Naive thymus-derived CD8-positive, alpha-beta T cell (primary cell): ENCODE results near the gene PAXIP1. TPM values are rescaled to one million over a fixed set of nuclear protein-coding genes. Genes with fewer than 3 reads are reported as not detected.
"Not testable (repeated sequence)": the region's sequence is repeated elsewhere in the genome, so short reads cannot be mapped to it uniquely, and the experiment has no call there.

Source experiments
- ATAC-seq, 2 donors: fragments of 150-1000 bp; cut with Tn5 transposase in 1 of 2; sonication (Bioruptor Pico), chemical (Tn5 transposase) in 1 of 2; 1 replicate in 1 of 2; 2 replicates in 1 of 2; pipeline ENCODE4 v1.10.0; 2021; ENCODE audit warnings: mild to moderate bottlenecking in 2 of 2, moderate library complexity in 2 of 2
- POLR2A ChIA-PET: fragments of 350-600 bp; sonication (Branson Sonifier 250); formaldehyde crosslinking; loops from one replicate; lab custom pipeline; 2021; ENCODE audit warnings: antibody characterized with exemption; lab: Charles Lee
- DNase-seq, 10 donors: peaks; one replicate each; pipeline versions ENCODE4 v3.0.0 to v3.0.0-alpha.2; 2020 to 2022
- H3K27ac Mint-ChIP-seq, 10 donors: one replicate each; pipeline ENCODE4 v1.8.0; 2020 to 2022; ENCODE audit warnings: mild to moderate bottlenecking in 10 of 10, mixed read lengths in 10 of 10, moderate library complexity in 4 of 10, inconsistent platforms in 1 of 10
- H3K27me3 Mint-ChIP-seq, 5 donors: one replicate each; pipeline ENCODE4 v1.8.0; 2021 to 2022; ENCODE audit warnings: mixed read lengths in 5 of 5
- H3K36me3 Mint-ChIP-seq, 3 donors: one replicate each; pipeline ENCODE4 v1.8.0; 2020 to 2022; ENCODE audit warnings: mixed read lengths in 3 of 3, mild to moderate bottlenecking in 2 of 3, inconsistent platforms in 1 of 3
- H3K4me1 Mint-ChIP-seq, 4 donors: one replicate each; pipeline ENCODE4 v1.8.0; 2021 to 2022; ENCODE audit warnings: mixed read lengths in 4 of 4
- H3K4me3 Mint-ChIP-seq, 10 donors: one replicate each; pipeline ENCODE4 v1.8.0; 2020 to 2022; ENCODE audit warnings: mild to moderate bottlenecking in 10 of 10, mixed read lengths in 10 of 10, moderate library complexity in 6 of 10, inconsistent platforms in 1 of 10
- H3K9me3 Mint-ChIP-seq, 9 donors: one replicate each; pipeline ENCODE4 v1.8.0; 2020 to 2022; ENCODE audit warnings: mixed read lengths in 9 of 9, mild to moderate bottlenecking in 3 of 9, inconsistent platforms in 1 of 9, moderate library complexity in 1 of 9
- polyA plus RNA-seq, 3 donors: library from polyadenylated mRNA; unstranded; fragments of 300-500 nt; fragmentation: Illumina TruSeq; gene quantifications; one replicate each; pipeline ENCODE4 v1.2.3, GENCODE V29; 2021
- total RNA-seq, 8 experiments: library from RNA in 2 of 8; stranded (reverse) in 2 of 8; gene quantifications; one replicate each; pipeline ENCODE4 v1.2.3 and lab custom pipeline; 2021 to 2026

The PAXIP1 gene
- total and polyA plus RNA-seq, 5 experiments from 2014 or later, result 0.62 to 13.9 (median 2.3) TPM

GRCh38 chr7:154965014-154965413, 37.9 kb downstream of the PAXIP1 start:
- H3K27ac Mint-ChIP-seq, result no peak overlapping the region
- POLR2A ChIA-PET, result no interaction called here
- DNase-seq (no peak), ATAC-seq (no peak)
- peaks cover 0 to 77% (median 25%) of the 10 kb centered on the region in 3 donors for H3K36me3 Mint-ChIP-seq
- H3K4me1 Mint-ChIP-seq, result peaks cover 3 to 11% (median 7%) of the 10 kb centered on the region in 4 donors
- H3K4me3 Mint-ChIP-seq, result no peak overlapping the region
- H3K27me3 Mint-ChIP-seq, result no peaks in the 10 kb centered on the region
- H3K9me3 Mint-ChIP-seq, result no peaks in the 10 kb centered on the region

- Mint-ChIP-seq H3K36me3 (peaks cover 0 to 83% (median 12%) of the 10 kb centered on the region in 3 donors), H3K9me3 (no peaks in the 10 kb centered on the region), H3K27ac (peak overlapping the region in 2 of 10 donors; percentile 34 to 51), H3K4me1 (no peaks in the 10 kb centered on the region), H3K4me3 (no peak overlapping the region), H3K27me3 (no peaks in the 10 kb centered on the region)
- DNase-seq, result no peak
- no peak for ATAC-seq
- POLR2A ChIA-PET, result no interaction called here
These were observed 42.7 kb downstream of the PAXIP1 start for GRCh38 chr7:154960063-154960790.

- peak overlapping the region in 1 of 10 donors; percentile 57 for H3K27ac Mint-ChIP-seq
- H3K4me3 Mint-ChIP-seq, result no peak overlapping the region
- no peaks in the 10 kb centered on the region for H3K9me3 Mint-ChIP-seq
- ATAC-seq (no peak), DNase-seq (no peak)
- POLR2A ChIA-PET, result no interaction called here
- H3K36me3 Mint-ChIP-seq, result peaks cover 0 to 77% (median 4%) of the 10 kb centered on the region in 3 donors
- peaks cover 0 to 4% (median 0%) of the 10 kb centered on the region in 4 donors for H3K4me1 Mint-ChIP-seq
- no peaks in the 10 kb centered on the region for H3K27me3 Mint-ChIP-seq
These were observed 46.5 kb downstream of the PAXIP1 start for GRCh38 chr7:154956427-154956826.

GRCh38 chr7:154953006-154953684, 49.8 kb downstream of the PAXIP1 start:
- no peaks in the 10 kb centered on the region for H3K27me3 Mint-ChIP-seq
- H3K27ac Mint-ChIP-seq, result peak overlapping the region in 1 of 10 donors; percentile 6
- DNase-seq (peak; percentile 36 to 81 (median 62)), ATAC-seq (peak; percentile 59 to 63)
- peaks cover 0 to 77% (median 9%) of the 10 kb centered on the region in 3 donors for H3K36me3 Mint-ChIP-seq
- H3K9me3 Mint-ChIP-seq, result no peaks in the 10 kb centered on the region
- H3K4me1 Mint-ChIP-seq, result peaks cover 0 to 4% (median 0%) of the 10 kb centered on the region in 4 donors
- POLR2A ChIA-PET, result interaction anchor here (1.0 kb wide), 1 partner anchor 25 kb away, joined by 3 read pairs; no protein-coding TSS in a partner anchor
- no peak overlapping the region for H3K4me3 Mint-ChIP-seq

GRCh38 chr7:154950960-154951359, 52.0 kb downstream of the PAXIP1 start:
- Mint-ChIP-seq H3K4me3 (no peak overlapping the region), H3K27ac (peak overlapping the region in 1 of 10 donors; percentile 35), H3K9me3 (no peaks in the 10 kb centered on the region), H3K4me1 (peaks cover 0 to 4% (median 0%) of the 10 kb centered on the region in 4 donors), H3K36me3 (peaks cover 0 to 79% (median 10%) of the 10 kb centered on the region in 3 donors), H3K27me3 (no peaks in the 10 kb centered on the region)
- POLR2A ChIA-PET, result no interaction called here
- ATAC-seq (no peak), DNase-seq (no peak)

GRCh38 chr7:154947604-154948003, 55.3 kb downstream of the PAXIP1 start:
- DNase-seq (no peak), ATAC-seq (no peak)
- peaks cover 0 to 87% (median 13%) of the 10 kb centered on the region in 3 donors for H3K36me3 Mint-ChIP-seq
- no peaks in the 10 kb centered on the region for H3K4me1 Mint-ChIP-seq
- no peak overlapping the region for H3K27ac Mint-ChIP-seq
- H3K9me3 Mint-ChIP-seq, result no peaks in the 10 kb centered on the region
- no peak overlapping the region for H3K4me3 Mint-ChIP-seq
- POLR2A ChIA-PET, result no interaction called here
- H3K27me3 Mint-ChIP-seq, result no peaks in the 10 kb centered on the region

- no peak for DNase-seq
- Mint-ChIP-seq H3K9me3 (no peaks in the 10 kb centered on the region), H3K36me3 (peaks cover 0 to 82% (median 13%) of the 10 kb centered on the region in 3 donors), H3K27ac (peak overlapping the region in 1 of 10 donors; percentile 36), H3K4me1 (peaks cover 0 to 3% (median 0%) of the 10 kb centered on the region in 4 donors), H3K4me3 (no peak overlapping the region), H3K27me3 (no peaks in the 10 kb centered on the region)
- ATAC-seq, result no peak
- POLR2A ChIA-PET, result no interaction called here
These were observed 56.8 kb downstream of the PAXIP1 start for GRCh38 chr7:154946166-154946565.

GRCh38 chr7:154943906-154944305, 59.0 kb downstream of the PAXIP1 start:
- Mint-ChIP-seq H3K36me3 (peaks cover 0 to 68% (median 9%) of the 10 kb centered on the region in 3 donors), H3K4me3 (no peak overlapping the region), H3K27me3 (no peaks in the 10 kb centered on the region), H3K4me1 (peaks cover 2 to 7% (median 4%) of the 10 kb centered on the region in 4 donors), H3K27ac (peak overlapping the region in 2 of 10 donors; percentile 31 to 56), H3K9me3 (no peaks in the 10 kb centered on the region)
- POLR2A ChIA-PET, result no interaction called here
- DNase-seq (no peak), ATAC-seq (no peak)

- Mint-ChIP-seq H3K36me3 (peaks cover 0 to 61% (median 6%) of the 10 kb centered on the region in 3 donors), H3K4me1 (peaks cover 5 to 13% (median 10%) of the 10 kb centered on the region in 4 donors), H3K4me3 (no peak overlapping the region), H3K27me3 (no peaks in the 10 kb centered on the region), H3K9me3 (no peaks in the 10 kb centered on the region), H3K27ac (no peak overlapping the region)
- POLR2A ChIA-PET, result no interaction called here
- DNase-seq, result no peak
- ATAC-seq, result no peak
These were observed 60.2 kb downstream of the PAXIP1 start for GRCh38 chr7:154942691-154943090.

GRCh38 chr7:154937837-154938236, 65.1 kb downstream of the PAXIP1 start:
- ATAC-seq (no peak), DNase-seq (no peak)
- peaks cover 0 to 23% (median 11%) of the 10 kb centered on the region in 9 donors for H3K9me3 Mint-ChIP-seq
- peaks cover 13 to 27% (median 20%) of the 10 kb centered on the region in 4 donors for H3K4me1 Mint-ChIP-seq
- peaks cover 24 to 39% (median 36%) of the 10 kb centered on the region in 3 donors for H3K36me3 Mint-ChIP-seq
- H3K27ac Mint-ChIP-seq, result no peak overlapping the region
- H3K27me3 Mint-ChIP-seq, result no peaks in the 10 kb centered on the region
- H3K4me3 Mint-ChIP-seq, result no peak overlapping the region
- POLR2A ChIA-PET, result interaction anchor here (1.1 kb wide), 1 partner anchor 10 kb away, joined by 3 read pairs; no protein-coding TSS in a partner anchor

- Mint-ChIP-seq H3K4me1 (peaks cover 24 to 52% (median 42%) of the 10 kb centered on the region in 4 donors), H3K9me3 (peaks cover 0 to 23% (median 11%) of the 10 kb centered on the region in 9 donors), H3K36me3 (peaks cover 24 to 39% (median 36%) of the 10 kb centered on the region in 3 donors)
- ATAC-seq, H3K4me3 Mint-ChIP-seq, H3K27me3 Mint-ChIP-seq, POLR2A ChIA-PET, H3K27ac Mint-ChIP-seq, DNase-seq: not testable (repeated sequence)
These were observed 68.5 kb downstream of the PAXIP1 start for GRCh38 chr7:154934353-154934952.

- POLR2A ChIA-PET, result interaction anchor here (0.6 kb wide), 1 partner anchor 13 kb away, joined by 4 read pairs; no protein-coding TSS in a partner anchor
- H3K4me1 Mint-ChIP-seq, result peaks cover 25 to 51% (median 43%) of the 10 kb centered on the region in 4 donors
- H3K27me3 Mint-ChIP-seq, result peaks cover 0 to 1% (median 0%) of the 10 kb centered on the region in 5 donors
- DNase-seq (no peak), ATAC-seq (no peak)
- peaks cover 24 to 35% (median 32%) of the 10 kb centered on the region in 3 donors for H3K36me3 Mint-ChIP-seq
- H3K27ac Mint-ChIP-seq, result peak overlapping the region in 2 of 10 donors; percentile 61 to 62
- H3K9me3 Mint-ChIP-seq, result peaks cover 0 to 23% (median 11%) of the 10 kb centered on the region in 9 donors
- H3K4me3 Mint-ChIP-seq, result no peak overlapping the region
These were observed 71.0 kb downstream of the PAXIP1 start for GRCh38 chr7:154931906-154932305.
